K562 (cell line): Measurements from ENCODE around the gene VPS13C. TPM values are rescaled to one million over a fixed set of nuclear protein-coding genes. Genes with fewer than 3 reads are reported as not detected.

Experiments
- ATAC-seq: fragments of 200-7000 bp; cut with Tn5 transposase; 3 replicates; pipeline ENCODE4 v1.9.1; 2020; ENCODE audit warnings: moderate library complexity
- BruUV-seq: library from RNA; stranded (reverse); fragments of 400-500 nt; replicated peaks from 2 replicates; lab custom pipeline; 2021; lab: Mats Ljungman, UMichigan
- CTCF ChIA-PET: fragments of 300-600 bp; formaldehyde crosslinking; extraction: SDS; loops from one replicate; lab custom pipeline; 2021; ENCODE audit warnings: low intra/inter-chr PET ratio; lab: Yijun Ruan, JAX
- POLR2A ChIA-PET: fragments of 300-600, 350-650 bp; sonication (Branson Sonifier 250); formaldehyde crosslinking; extraction: SDS; loops from one replicate; lab custom pipeline; 2021; ENCODE audit warnings: antibody characterized with exemption, inconsistent platforms; lab: Yijun Ruan, JAX
- DNase-seq, 4 experiments: peaks; one replicate each; pipeline versions ENCODE4 v3.0.0 to v3.0.0-alpha.2; 2011 to 2018; ENCODE audit warnings: low spot score in 3 of 4, mixed read lengths in 3 of 4; ENCODE audit errors: extremely low read depth in 1 of 4
- FAIRE-seq: peaks from 2 replicates; lab custom pipeline; 2011; peaks lifted over from hg19 to GRCh38; lab: Jason Lieb, UNC
- H2AFZ ChIP-seq: 2 replicates; pipeline ENCODE4 v1.6.0; 2011; ENCODE audit warnings: low read depth, low read length, control low read depth, inconsistent platforms
- H3K27ac ChIP-seq: fragments of 200-600 bp; 3 replicates; pipeline ENCODE4 v1.8.0; 2011; ENCODE audit warnings: low read depth, mild to moderate bottlenecking, control low read depth, inconsistent platforms, low read length, moderate library complexity, mixed read lengths; ENCODE audit errors: extremely low read depth
- H3K27me3 ChIP-seq, 2 experiments: fragments of 300-600 bp in 1 of 2; 2 replicates in 1 of 2; 3 replicates in 1 of 2; pipeline versions ENCODE4 v1.6.0 to v1.8.0; 2011; ENCODE audit warnings: inconsistent platforms in 2 of 2, low read length in 2 of 2, mild to moderate bottlenecking in 1 of 2, mixed read lengths in 1 of 2, moderate library complexity in 1 of 2; ENCODE audit not compliant: control insufficient read depth in 2 of 2, insufficient read depth in 2 of 2
- H3K36me3 ChIP-seq: fragments of 300-600 bp; 3 replicates; pipeline ENCODE4 v1.8.0; 2011; ENCODE audit warnings: mild to moderate bottlenecking, low read length, inconsistent platforms; ENCODE audit not compliant: control insufficient read depth, insufficient read depth
- H3K4me1 ChIP-seq, 2 experiments: fragments of 200-600 bp in 1 of 2; replicated peaks in 1 of 2; 2 replicates in 1 of 2; 3 replicates in 1 of 2; pipeline versions ENCODE4 v1.5.1 to v1.8.0; 2011; ENCODE audit warnings: inconsistent platforms in 2 of 2, low read length in 2 of 2, mild to moderate bottlenecking in 1 of 2, mixed read lengths in 1 of 2, moderate library complexity in 1 of 2; ENCODE audit not compliant: control insufficient read depth in 2 of 2, insufficient read depth in 2 of 2
- H3K4me2 ChIP-seq: 2 replicates; pipeline ENCODE4 v1.6.1; 2011; ENCODE audit warnings: low read length, control low read depth, inconsistent platforms, mixed read lengths; ENCODE audit not compliant: insufficient read depth
- H3K4me3 ChIP-seq: fragments of 200-600 bp; sonication (generic), shearing (Covaris generic); 2 replicates; pipeline ENCODE4 v1.5.1; 2016; ENCODE audit warnings: control low read depth, inconsistent platforms
- H3K79me2 ChIP-seq: fragments of 200-600 bp; 3 replicates; pipeline ENCODE4 v1.8.0; 2011; ENCODE audit warnings: low read length, inconsistent platforms; ENCODE audit not compliant: control insufficient read depth, insufficient read depth
- H3K9ac ChIP-seq, 2 experiments: 2 replicates each; pipeline versions ENCODE4 v1.6.0 to v1.6.1; 2011; ENCODE audit warnings: low read depth in 2 of 2, low read length in 2 of 2, control low read depth in 1 of 2, inconsistent platforms in 1 of 2, mild to moderate bottlenecking in 1 of 2, mixed read lengths in 1 of 2; ENCODE audit not compliant: insufficient read depth in 1 of 2
- H3K9me1 ChIP-seq: one replicate; pipeline ENCODE4 v1.6.0; 2011; ENCODE audit warnings: inconsistent platforms, mild to moderate bottlenecking, low read length, moderate library complexity; ENCODE audit not compliant: control insufficient read depth, insufficient read depth
- H3K9me3 ChIP-seq: replicated peaks from 2 replicates; pipeline ENCODE4 v1.5.1; 2011; ENCODE audit warnings: low read depth, low read length, inconsistent platforms; ENCODE audit not compliant: control insufficient read depth, insufficient read depth
- H4K20me1 ChIP-seq: replicated peaks from 2 replicates; pipeline ENCODE4 v1.6.1; 2011; ENCODE audit warnings: low read length, inconsistent platforms, mixed read lengths; ENCODE audit not compliant: control insufficient read depth, insufficient read depth
- FOXP1 ChIP-seq: sonication (generic); formaldehyde crosslinking; IDR thresholded peaks from 2 replicates; pipeline ENCODE4 v1.8.0; 2022; ENCODE audit warnings: mild to moderate bottlenecking, missing genetic modification reagents
- HSF4 ChIP-seq: fragments of 250-450 bp; sonication (Bioruptor Pico); IDR thresholded peaks from 2 replicates; pipeline ENCODE4 v2.1.2; 2022; ENCODE audit warnings: mild to moderate bottlenecking, moderate library complexity, borderline replicate concordance
- MEF2D ChIP-seq: conservative IDR thresholded peaks from 2 replicates; pipeline ENCODE4 v1.6.1; 2016; ENCODE audit warnings: low read depth, missing genetic modification characterization, missing compliant biosample characterization
- PHTF2 ChIP-seq: fragments of 250-450 bp; sonication (Bioruptor Pico); IDR thresholded peaks from 2 replicates; pipeline ENCODE4 v1.5.0; 2021; ENCODE audit warnings: mild to moderate bottlenecking
- SAFB2 ChIP-seq: fragments of 200-400 bp; formaldehyde crosslinking; IDR thresholded peaks from 2 replicates; pipeline ENCODE4 v1.6.1; 2018; ENCODE audit warnings: borderline replicate concordance, low read length, low read depth, moderate library complexity; ENCODE audit not compliant: severe bottlenecking
- SETDB1 ChIP-seq: IDR thresholded peaks from one replicate; pipeline ENCODE4 v1.6.1; 2012; ENCODE audit warnings: low read length, control low read depth, inconsistent platforms
- THRAP3 ChIP-seq: fragments of 450-650 bp; IDR thresholded peaks from 2 replicates; pipeline ENCODE4 v1.6.1; 2016; ENCODE audit warnings: mild to moderate bottlenecking, inconsistent platforms, borderline replicate concordance
- ZC3H11A ChIP-seq: IDR thresholded peaks from 2 replicates; pipeline ENCODE4 v1.6.1; 2012; ENCODE audit warnings: low read depth, low read length, improper control_type of control experiment
- ZMIZ1 ChIP-seq, 2 experiments: fragments of 150-350 bp in 1 of 2; IDR thresholded peaks; 2 replicates each; pipeline ENCODE4 v1.6.1; 2012 to 2016; ENCODE audit warnings: low read depth in 2 of 2, low read length in 2 of 2, mild to moderate bottlenecking in 1 of 2, moderate library complexity in 1 of 2
- WGBS: fragments of 100-300 bp; shearing (Covaris generic); methylation state at CpG from one replicate; pipeline ENCODE4 v1.1.6; 2016; ENCODE audit warnings: low coverage, mixed read lengths; ENCODE audit not compliant: insufficient coverage; ENCODE audit errors: missing lambda C conversion rate; 5-methylcytosine and 5-hydroxymethylcytosine counted together
- in situ Hi-C: fragments of 300-500 bp; cut with MboI; formaldehyde crosslinking; loops from 4 replicates; pipeline ENCODE4 v1.15.0; 2018; ENCODE audit warnings: inconsistent platforms, mixed read lengths
- intact Hi-C: fragments of 100-400 bp; cut with micrococcal nuclease; formaldehyde crosslinking; loops from 2 replicates; pipeline ENCODE4 v1.14.2; 2022
- polyA plus RNA-seq, 8 experiments: library from polyadenylated mRNA; depleted of rRNA in 4 of 8; stranded (reverse) in 5 of 8; unstranded in 3 of 8; fragments of >200 nt; fragmentation: Nextera tagmentation in 2 of 8; fragmentation: Illumina TruSeq in 1 of 8; extraction: Ambion mirVana in 2 of 8; extraction: Trizol in 1 of 8; gene quantifications; 2 replicates each; pipeline versions ENCODE4 v1.2.1 to v1.2.3, GENCODE V29; 2011 to 2014; ENCODE audit warnings: inconsistent platforms in 1 of 8, missing spikeins in 1 of 8
- total RNA-seq, 7 experiments: library from RNA; depleted of rRNA in 6 of 7; stranded (reverse); fragments of >200 nt in 6 of 7; fragmentation: Illumina TruSeq in 2 of 7; extraction: Trizol in 2 of 7; gene quantifications; 2 replicates each; pipeline versions ENCODE4 v1.2.1 to v1.2.3, GENCODE V29; 2011 to 2021; ENCODE audit warnings: low replicate concordance in 1 of 7

The VPS13C gene
- total and polyA plus RNA-seq, 9 of the 15 experiments (the other 6 are each of a cell fraction or from before 2014, with no cell fraction given): 5.2 to 32.3 (median 15.7) TPM

GRCh38 chr15:62099094-62099601 is 38.9 kb upstream of the VPS13C start:
- no peak overlapping the region for H3K4me2 ChIP-seq
- H3K79me2 ChIP-seq: no peaks in the 10 kb centered on the region
- in situ Hi-C loops (no loop called here), intact Hi-C loops (no loop called here)
- H2AFZ ChIP-seq: no peak overlapping the region
- ChIA-PET POLR2A (no interaction called here), CTCF (no interaction called here)
- H3K4me3 ChIP-seq: no peak overlapping the region
- no peaks in the 10 kb centered on the region for H3K36me3 ChIP-seq
- ATAC-seq (no peak), DNase-seq (no peak), FAIRE-seq (no peak)
- TF ChIP-seq SAFB2: no peak
- no peak for TF ChIP-seq FOXP1
- no peak for TF ChIP-seq ZC3H11A
- no peak for TF ChIP-seq ZMIZ1 (IDR thresholded peaks at IDR 0.05; ENCODE audit: low read depth in 2 of 2, low read length in 2 of 2)
- TF ChIP-seq SETDB1: no peak
- TF ChIP-seq THRAP3: no peak
- TF ChIP-seq PHTF2 (CRISPR knock-in tag): no peak
- TF ChIP-seq MEF2D (tag): no peak
- TF ChIP-seq HSF4: no peak
- H3K27ac ChIP-seq: no peak overlapping the region
- no peaks in the 10 kb centered on the region for H3K9me1 ChIP-seq
- H3K9me3 ChIP-seq: no peaks in the 10 kb centered on the region
- WGBS: 2% methylated on average over 7 of the region's 7 CpGs
- H3K4me1 ChIP-seq: peaks cover 0 to 5% of the 10 kb centered on the region in 2 experiments; a peak in 1 of 5 replicates
- H4K20me1 ChIP-seq: peaks cover 4% of the 10 kb centered on the region
- no TSS peak for BruUV-seq
- H3K9ac ChIP-seq: no peak overlapping the region
- peaks cover 0 to 6% of the 10 kb centered on the region in 2 experiments; a peak in 4 of 5 replicates for H3K27me3 ChIP-seq
